Chondrocyte (in vitro differentiated cells): Measurements from ENCODE around the gene MAFB. TPM values are rescaled to one million over a fixed set of nuclear protein-coding genes. Genes with fewer than 3 reads are reported as not detected.

Experiments used
- DNase-seq: peaks from one replicate; pipeline ENCODE4 v3.0.0; 2021; ENCODE audit warnings: mixed read lengths, low spot score
- H3K27ac Mint-ChIP-seq: one replicate; pipeline ENCODE4 v1.8.0; 2021; ENCODE audit warnings: mild to moderate bottlenecking, moderate library complexity, mixed read lengths; ENCODE audit not compliant: unreplicated experiment
- H3K27me3 Mint-ChIP-seq: 2 replicates; pipeline ENCODE4 v1.8.0; 2021; ENCODE audit warnings: low read depth, mixed read lengths
- H3K36me3 Mint-ChIP-seq: 2 replicates; pipeline ENCODE4 v1.8.0; 2021; ENCODE audit warnings: low read depth, mixed read lengths
- H3K4me1 Mint-ChIP-seq: 2 replicates; pipeline ENCODE4 v1.8.0; 2021; ENCODE audit warnings: low read depth, mild to moderate bottlenecking, mixed read lengths
- H3K4me3 Mint-ChIP-seq: one replicate; pipeline ENCODE4 v1.8.0; 2021; ENCODE audit warnings: mild to moderate bottlenecking, moderate library complexity, mixed read lengths; ENCODE audit not compliant: unreplicated experiment
- H3K9me3 Mint-ChIP-seq: 2 replicates; pipeline ENCODE4 v1.8.0; 2021; ENCODE audit warnings: low read depth, mixed read lengths
- CTCF ChIP-seq: fragments of 200-600 bp; sonication (generic); IDR thresholded peaks from 2 replicates; pipeline ENCODE4 v1.5.0; 2021; ENCODE audit warnings: antibody characterized with exemption, mild to moderate bottlenecking, moderate library complexity
- total RNA-seq: library from RNA; stranded (reverse); gene quantifications from 3 replicates; pipeline ENCODE4 v1.2.1, GENCODE V29; 2021

The MAFB gene
- total RNA-seq, 1 donor from 2014 or later, result 4.2 TPM

DNA sequence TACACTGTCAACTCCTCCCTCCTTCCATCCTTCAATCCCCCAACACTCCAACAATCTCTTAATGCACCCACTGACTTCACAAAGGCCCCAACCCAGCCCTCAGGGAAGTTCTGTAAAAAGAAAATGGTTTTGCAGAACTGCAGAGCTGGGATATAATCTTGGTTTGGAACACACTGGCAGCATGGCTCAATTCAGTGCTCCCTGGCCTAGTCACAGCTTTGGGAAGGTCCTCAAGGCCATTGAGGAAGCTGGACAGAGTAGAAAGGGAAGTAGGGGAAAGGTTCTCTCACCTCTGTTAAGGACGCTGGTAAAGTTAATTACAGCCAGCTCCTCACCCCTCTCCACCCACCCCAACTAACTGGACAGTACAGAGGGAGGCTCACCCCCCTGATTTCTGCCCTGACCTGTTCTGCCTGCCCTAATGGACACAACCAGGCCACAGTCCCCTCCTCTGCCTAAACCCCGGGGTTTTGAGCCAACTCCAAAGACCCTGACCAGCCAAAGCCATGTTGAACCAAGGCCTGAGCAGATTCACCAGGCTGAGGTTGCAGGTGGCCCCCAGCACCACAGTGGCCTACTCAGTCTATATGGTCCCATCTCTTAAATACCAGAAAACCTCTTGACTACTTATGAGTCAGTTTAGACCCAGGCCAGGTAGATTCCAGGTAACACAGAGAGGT is 49.2 kb downstream of the MAFB start:
- H3K4me3 Mint-ChIP-seq, result no peak overlapping the region
- H3K4me1 Mint-ChIP-seq, result peaks cover 10% of the 10 kb centered on the region
- DNase-seq, result no peak
- peaks cover 19% of the 10 kb centered on the region for H3K27me3 Mint-ChIP-seq
- no peak overlapping the region for H3K27ac Mint-ChIP-seq
- peaks cover 3% of the 10 kb centered on the region for H3K36me3 Mint-ChIP-seq
- TF ChIP-seq CTCF, result no peak
- H3K9me3 Mint-ChIP-seq, result no peaks in the 10 kb centered on the region

- H3K4me3 Mint-ChIP-seq, result no peak overlapping the region
- no peaks in the 10 kb centered on the region for H3K9me3 Mint-ChIP-seq
- peaks cover 3% of the 10 kb centered on the region for H3K36me3 Mint-ChIP-seq
- peaks cover 20% of the 10 kb centered on the region for H3K27me3 Mint-ChIP-seq
- peaks cover 8% of the 10 kb centered on the region for H3K4me1 Mint-ChIP-seq
- no peak for DNase-seq
- TF ChIP-seq CTCF, result no peak
- no peak overlapping the region for H3K27ac Mint-ChIP-seq
These were observed 49.9 kb downstream of the MAFB start for GRCh38 chr20:40639132-40639531.

- no peaks in the 10 kb centered on the region for H3K9me3 Mint-ChIP-seq
- no peak for DNase-seq
- peaks cover 23% of the 10 kb centered on the region for H3K27me3 Mint-ChIP-seq
- no peak overlapping the region for H3K27ac Mint-ChIP-seq
- H3K4me1 Mint-ChIP-seq, result peaks cover 1% of the 10 kb centered on the region
- peaks cover 3% of the 10 kb centered on the region for H3K36me3 Mint-ChIP-seq
- TF ChIP-seq CTCF, result no peak
- H3K4me3 Mint-ChIP-seq, result no peak overlapping the region
These were observed 50.6 kb downstream of the MAFB start for GRCh38 chr20:40638414-40638813.

- no peaks in the 10 kb centered on the region for H3K4me1 Mint-ChIP-seq
- TF ChIP-seq CTCF, result no peak
- peaks cover 3% of the 10 kb centered on the region for H3K36me3 Mint-ChIP-seq
- no peaks in the 10 kb centered on the region for H3K9me3 Mint-ChIP-seq
- no peak overlapping the region for H3K4me3 Mint-ChIP-seq
- peaks cover 26% of the 10 kb centered on the region for H3K27me3 Mint-ChIP-seq
- no peak overlapping the region for H3K27ac Mint-ChIP-seq
- DNase-seq, result no peak
These were observed 51.9 kb downstream of the MAFB start for GRCh38 chr20:40637176-40637575.

DNA sequence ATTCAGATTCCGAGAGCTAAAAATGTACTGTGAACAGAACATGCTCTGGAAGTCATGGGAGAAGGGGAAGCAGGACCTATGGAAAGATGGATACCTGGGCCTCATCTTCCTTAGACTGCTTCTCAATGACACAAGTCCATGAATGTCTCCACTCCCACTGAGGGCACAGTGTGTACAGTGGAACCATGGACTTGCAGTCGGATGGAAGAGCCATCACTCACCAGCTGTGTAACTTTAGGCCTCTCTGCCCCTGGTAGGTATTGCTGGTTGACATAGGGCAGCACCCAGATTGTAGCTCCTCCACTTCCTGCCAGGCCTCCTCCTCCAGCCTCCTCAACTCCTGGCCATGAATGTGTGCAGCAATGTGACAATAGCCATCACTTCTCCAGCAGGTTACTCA is 52.5 kb downstream of the MAFB start:
- Mint-ChIP-seq H3K4me1 (no peaks in the 10 kb centered on the region), H3K36me3 (peaks cover 3% of the 10 kb centered on the region), H3K4me3 (no peak overlapping the region), H3K27me3 (peaks cover 26% of the 10 kb centered on the region), H3K27ac (no peak overlapping the region), H3K9me3 (no peaks in the 10 kb centered on the region)
- no peak for TF ChIP-seq CTCF
- DNase-seq, result no peak
